GM20000 (cell line): ENCODE data around the gene TRIP13.

ENCODE experiments used
- DNase-seq: peaks from one replicate; pipeline ENCODE4 v3.0.0; 2012; ENCODE audit warnings: low spot score
- CTCF ChIP-seq: IDR thresholded peaks from 2 replicates; pipeline ENCODE4 v1.5.1; 2012; ENCODE audit warnings: mild to moderate bottlenecking, control low read depth; ENCODE audit errors: extremely low read depth, missing control alignments

TRIP13 gene

DNA sequence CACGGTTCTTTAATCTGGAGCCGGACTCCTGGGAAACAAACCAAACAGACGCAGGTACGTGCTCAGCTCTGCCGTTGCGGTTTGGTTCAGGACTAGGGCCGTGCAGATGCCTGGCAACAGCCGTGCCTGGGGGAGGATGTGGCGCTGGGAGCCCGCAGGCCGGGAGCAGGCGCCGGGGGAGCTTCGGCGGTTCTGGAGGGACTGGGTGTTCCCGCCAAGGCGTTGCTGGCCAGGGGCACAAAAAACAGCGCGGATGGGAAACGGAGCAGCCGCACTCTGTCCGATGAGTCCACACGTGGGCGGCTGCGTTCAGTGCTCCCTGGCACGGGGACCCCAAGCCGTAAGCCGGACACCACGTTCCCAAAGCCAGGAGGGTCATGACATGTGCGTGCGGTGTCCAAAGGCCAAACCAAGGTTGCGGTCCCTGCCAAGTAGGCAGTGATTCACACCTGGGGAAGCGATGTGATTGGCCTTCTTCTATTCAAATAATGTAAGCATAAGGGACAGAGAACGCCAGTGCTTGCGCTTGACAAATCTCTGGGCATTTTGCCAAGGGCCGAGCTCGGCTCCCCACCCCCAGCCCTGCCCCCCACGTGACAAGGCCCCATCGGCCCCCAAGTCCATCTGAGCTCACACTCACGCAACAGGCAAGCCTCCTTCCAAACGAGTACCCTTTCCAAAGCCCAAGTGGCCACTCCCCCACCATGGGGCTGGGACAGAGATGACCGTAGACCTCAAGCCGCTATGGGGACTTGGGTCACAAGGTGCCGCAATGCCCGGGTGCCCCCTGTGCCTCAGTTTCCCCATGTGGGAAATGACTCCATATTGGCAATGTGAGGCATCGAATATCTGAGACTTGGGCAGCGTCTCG lies 66.3 kb downstream of the TRIP13 start:
- no peak for DNase-seq
- no peak for TF ChIP-seq CTCF

DNA sequence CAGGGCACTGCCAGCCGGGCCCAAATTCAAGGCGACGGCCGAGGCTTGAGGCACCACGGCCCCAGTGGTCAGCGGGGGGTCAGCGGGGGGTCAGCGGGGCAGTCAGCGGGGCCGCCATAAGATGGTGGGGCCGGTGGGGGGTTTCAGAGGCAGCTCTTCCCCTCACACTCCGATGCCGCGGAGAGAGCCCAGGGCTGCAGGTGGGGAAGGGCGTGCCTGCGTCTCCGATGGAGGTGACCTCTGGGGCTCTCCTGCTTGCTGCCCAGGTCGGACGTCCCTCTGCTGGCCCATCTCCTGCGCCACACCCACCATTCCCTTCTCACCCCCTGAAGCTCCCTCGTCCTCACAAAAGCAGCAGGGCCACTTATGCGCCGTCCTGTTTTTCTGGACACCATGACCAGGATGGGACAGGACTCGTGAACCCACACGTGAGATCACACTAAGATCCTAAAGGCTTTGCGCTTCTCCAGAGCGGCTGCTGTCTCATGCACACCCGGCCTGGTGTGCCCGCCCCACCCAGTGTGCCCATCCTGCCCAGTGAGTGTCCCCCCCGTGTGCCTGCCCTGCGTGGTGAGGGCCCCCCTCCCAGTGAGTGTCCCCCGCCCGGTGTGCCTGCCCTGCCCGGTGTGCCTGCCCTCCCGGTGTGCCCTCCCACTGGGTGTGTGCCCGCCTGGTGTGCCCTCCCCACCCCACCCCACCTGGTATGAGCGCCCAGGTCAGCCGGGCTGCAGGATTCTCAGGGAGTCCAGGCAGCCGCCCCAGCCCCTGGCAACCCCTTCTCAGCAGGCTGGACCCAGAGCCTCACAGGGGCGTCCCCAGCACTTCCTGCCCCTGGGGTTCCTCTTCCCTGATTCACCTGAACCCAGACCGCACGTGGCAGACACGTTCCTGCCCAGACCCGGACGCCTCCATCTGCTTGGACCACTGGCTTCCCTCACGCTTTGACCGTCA lies 67.2 kb downstream of the TRIP13 start:
- TF ChIP-seq CTCF = no peak
- no peak for DNase-seq

DNA sequence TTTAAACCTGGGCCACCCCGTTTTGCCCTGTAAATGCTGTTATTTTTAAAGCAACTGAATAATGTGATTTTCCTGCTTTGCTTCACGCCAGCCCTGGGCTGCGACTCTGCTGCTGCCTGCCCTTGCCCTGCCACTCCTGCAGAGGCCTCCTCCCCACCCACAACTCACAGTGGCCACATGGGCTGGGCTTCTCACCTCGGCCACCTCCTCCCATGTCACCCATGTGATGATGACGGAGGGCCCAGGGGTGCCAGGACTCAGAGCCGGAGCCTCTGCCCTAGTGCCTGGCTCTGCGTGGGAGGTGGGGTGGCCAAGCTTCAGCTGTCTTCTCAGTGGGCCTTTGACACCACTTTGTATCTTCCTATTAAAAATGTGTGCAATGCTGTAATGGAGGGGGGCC lies 67.9 kb downstream of the TRIP13 start:
- no peak for DNase-seq
- no peak for TF ChIP-seq CTCF

DNA sequence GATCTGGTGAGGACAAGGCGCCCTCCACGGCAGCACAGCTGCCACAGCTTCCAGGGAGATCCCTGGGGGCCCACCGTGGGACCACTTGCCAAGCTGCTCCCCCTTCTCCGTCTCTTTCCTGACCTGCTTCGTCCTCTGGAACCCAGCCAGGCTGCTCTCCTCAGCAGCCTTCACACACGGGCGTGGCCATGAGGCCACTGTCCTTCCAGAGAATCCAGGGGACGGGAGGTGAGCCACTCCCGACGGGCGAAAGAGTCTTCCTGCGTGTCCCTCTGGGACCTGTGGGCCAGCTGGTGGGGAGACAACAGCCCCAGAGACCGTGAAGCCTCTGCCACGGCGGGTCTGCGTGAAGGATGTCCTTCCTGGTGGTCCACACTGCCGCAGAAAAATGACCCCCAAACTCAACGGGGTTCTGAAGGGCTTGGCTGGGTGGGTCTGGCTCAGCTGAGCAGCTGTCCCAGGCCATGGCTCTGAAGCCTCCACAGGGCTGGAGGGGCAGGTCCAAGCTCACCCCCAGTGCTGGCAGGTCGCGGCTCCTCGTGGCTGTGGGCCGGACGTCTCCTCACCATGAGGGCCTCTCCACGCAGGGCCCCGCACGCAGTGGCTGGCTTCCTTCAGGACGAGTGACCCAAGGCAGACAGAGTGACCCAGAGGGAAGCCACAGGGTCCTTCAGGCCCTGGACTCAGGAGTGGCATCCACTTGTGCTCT lies 68.5 kb downstream of the TRIP13 start:
- TF ChIP-seq CTCF = no peak
- DNase-seq = no peak

DNA sequence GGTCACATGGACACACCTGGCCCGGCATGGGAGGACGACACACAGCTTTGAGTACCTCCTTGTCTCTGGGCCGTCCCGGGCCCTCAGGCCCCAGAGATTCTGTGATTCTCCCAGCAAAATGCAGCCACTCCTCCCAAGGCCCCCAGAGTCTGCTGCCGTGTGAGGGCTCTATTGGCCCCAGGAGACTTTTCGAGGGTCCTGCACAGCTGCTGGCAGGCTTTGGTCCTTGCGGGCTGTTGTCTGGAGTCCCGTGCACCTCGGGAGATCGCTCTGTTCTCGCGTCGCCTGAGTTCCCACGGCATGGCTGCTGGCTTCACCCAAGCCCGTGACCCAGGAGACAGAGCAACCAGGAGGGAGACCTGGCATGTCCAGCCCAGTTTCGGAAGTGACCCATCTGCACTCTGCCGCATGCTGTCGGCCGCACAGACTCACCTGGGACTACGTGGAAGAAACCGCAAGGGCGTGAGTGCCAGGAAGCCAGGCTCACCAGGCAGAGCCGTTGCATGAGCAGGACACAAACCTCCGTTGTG lies 69.1 kb downstream of the TRIP13 start:
- DNase-seq = no peak
- TF ChIP-seq CTCF = no peak

DNA sequence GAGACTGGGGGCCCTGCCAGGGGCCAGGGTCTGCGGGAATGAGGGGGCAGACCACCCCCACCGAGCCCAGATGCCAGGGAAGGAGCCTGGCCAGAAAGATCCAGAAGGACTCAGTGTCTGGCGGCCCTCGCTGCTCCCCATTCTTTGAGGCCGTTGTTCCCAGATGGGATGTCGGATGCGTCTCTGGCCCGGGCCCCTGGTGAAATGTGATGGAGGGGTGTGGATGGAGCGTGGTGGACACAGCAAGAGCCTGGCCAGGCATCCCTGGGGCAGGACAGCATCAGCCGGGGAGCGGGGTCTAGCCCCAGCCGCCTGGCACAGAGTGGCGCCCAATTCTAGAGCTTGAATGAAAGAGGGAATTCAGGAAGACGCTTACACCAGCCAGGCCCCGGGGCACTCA lies 69.7 kb downstream of the TRIP13 start:
- DNase-seq = no peak
- TF ChIP-seq CTCF = no peak
